Transverse colon (tissue), 4 donors: Measurements from ENCODE around the gene PHACTR2.

Experiments
- EP300 ChIP-seq: sonication (generic); formaldehyde crosslinking; IDR thresholded peaks from one replicate; pipeline ENCODE4 v1.6.1; 2017; ENCODE audit warnings: antibody characterized with exemption, low read depth
- POLR2A ChIP-seq: fragments of 450-650 bp; IDR thresholded peaks from one replicate; pipeline ENCODE4 v1.6.1; 2016; ENCODE audit warnings: antibody characterized with exemption, mild to moderate bottlenecking, moderate library complexity
- POLR2AphosphoS5 ChIP-seq, 3 donors: sonication (generic); formaldehyde crosslinking; IDR thresholded peaks; one replicate each; pipeline ENCODE4 v1.6.1; 2016; ENCODE audit warnings: antibody characterized with exemption in 3 of 3
- TF ChIP-seq, protein P1 (sequence below), 5 experiments: fragments of 200-600 bp in 3 of 5; fragments of 450-650 bp in 2 of 5; sonication (generic) in 3 of 5; IDR thresholded peaks; 1 replicate in 2 of 5; 2 replicates in 3 of 5; pipeline ENCODE4 v1.5.1; 2016 to 2017; ENCODE audit warnings: antibody characterized with exemption in 5 of 5, inconsistent platforms in 3 of 5, mild to moderate bottlenecking in 2 of 5, moderate library complexity in 1 of 5

GRCh38 chr6:143634486-143634885 lies 43.3 kb upstream of the PHACTR2 start:
- TF ChIP-seq POLR2A (no peak), POLR2AphosphoS5 (IDR thresholded peaks at IDR 0.05) (no peak), EP300 (no peak)
- TF ChIP-seq, protein P1, sequence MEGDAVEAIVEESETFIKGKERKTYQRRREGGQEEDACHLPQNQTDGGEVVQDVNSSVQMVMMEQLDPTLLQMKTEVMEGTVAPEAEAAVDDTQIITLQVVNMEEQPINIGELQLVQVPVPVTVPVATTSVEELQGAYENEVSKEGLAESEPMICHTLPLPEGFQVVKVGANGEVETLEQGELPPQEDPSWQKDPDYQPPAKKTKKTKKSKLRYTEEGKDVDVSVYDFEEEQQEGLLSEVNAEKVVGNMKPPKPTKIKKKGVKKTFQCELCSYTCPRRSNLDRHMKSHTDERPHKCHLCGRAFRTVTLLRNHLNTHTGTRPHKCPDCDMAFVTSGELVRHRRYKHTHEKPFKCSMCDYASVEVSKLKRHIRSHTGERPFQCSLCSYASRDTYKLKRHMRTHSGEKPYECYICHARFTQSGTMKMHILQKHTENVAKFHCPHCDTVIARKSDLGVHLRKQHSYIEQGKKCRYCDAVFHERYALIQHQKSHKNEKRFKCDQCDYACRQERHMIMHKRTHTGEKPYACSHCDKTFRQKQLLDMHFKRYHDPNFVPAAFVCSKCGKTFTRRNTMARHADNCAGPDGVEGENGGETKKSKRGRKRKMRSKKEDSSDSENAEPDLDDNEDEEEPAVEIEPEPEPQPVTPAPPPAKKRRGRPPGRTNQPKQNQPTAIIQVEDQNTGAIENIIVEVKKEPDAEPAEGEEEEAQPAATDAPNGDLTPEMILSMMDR (IDR thresholded peaks at IDR 0.05) = no peak
